Suprapubic skin (tissue), 3 donors: ENCODE measurements around the gene C9orf85.

ENCODE experiments used
- EP300 ChIP-seq: sonication (generic); formaldehyde crosslinking; IDR thresholded peaks from one replicate; pipeline ENCODE4 v1.6.1; 2017; ENCODE audit warnings: antibody characterized with exemption
- TF ChIP-seq, protein P1 (sequence below), 2 donors: fragments of 200-600 bp in 1 of 2; fragments of 450-650 bp in 1 of 2; sonication (generic) in 1 of 2; IDR thresholded peaks; one replicate each; pipeline ENCODE4 v1.5.1; 2016 to 2019; ENCODE audit warnings: antibody characterized with exemption in 2 of 2, mild to moderate bottlenecking in 1 of 2, moderate library complexity in 1 of 2

DNA sequence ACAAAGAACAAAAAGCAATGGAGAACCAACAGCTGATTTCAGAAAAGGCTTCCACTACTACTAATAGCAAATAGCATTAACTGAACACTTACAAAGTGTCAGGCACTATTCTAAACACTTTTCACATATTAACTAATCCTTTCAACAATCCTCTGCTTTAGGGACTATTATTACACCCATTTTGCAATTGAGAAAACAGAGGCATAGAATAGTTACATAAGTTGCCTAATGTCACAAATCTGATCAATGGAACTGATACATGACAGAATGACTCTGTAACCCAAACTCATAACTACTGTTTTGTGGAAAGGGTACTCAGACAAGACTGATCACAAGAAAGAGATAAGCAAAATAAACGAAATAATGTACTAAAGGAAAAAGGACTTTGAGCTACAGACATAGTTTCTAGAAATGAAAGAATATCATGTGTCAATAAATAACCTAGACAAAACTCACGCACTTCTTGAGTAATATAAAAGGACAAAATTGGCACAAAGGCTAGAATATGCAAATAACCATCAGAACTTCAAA, 31.7 kb upstream of the C9orf85 start:
- TF ChIP-seq EP300: no peak
- TF ChIP-seq, protein P1, sequence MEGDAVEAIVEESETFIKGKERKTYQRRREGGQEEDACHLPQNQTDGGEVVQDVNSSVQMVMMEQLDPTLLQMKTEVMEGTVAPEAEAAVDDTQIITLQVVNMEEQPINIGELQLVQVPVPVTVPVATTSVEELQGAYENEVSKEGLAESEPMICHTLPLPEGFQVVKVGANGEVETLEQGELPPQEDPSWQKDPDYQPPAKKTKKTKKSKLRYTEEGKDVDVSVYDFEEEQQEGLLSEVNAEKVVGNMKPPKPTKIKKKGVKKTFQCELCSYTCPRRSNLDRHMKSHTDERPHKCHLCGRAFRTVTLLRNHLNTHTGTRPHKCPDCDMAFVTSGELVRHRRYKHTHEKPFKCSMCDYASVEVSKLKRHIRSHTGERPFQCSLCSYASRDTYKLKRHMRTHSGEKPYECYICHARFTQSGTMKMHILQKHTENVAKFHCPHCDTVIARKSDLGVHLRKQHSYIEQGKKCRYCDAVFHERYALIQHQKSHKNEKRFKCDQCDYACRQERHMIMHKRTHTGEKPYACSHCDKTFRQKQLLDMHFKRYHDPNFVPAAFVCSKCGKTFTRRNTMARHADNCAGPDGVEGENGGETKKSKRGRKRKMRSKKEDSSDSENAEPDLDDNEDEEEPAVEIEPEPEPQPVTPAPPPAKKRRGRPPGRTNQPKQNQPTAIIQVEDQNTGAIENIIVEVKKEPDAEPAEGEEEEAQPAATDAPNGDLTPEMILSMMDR (IDR thresholded peaks at IDR 0.05): no peak
